ENCODE measurements around the gene MAGT1. TPM values are rescaled to one million over a fixed set of nuclear protein-coding genes. Genes with fewer than 3 reads are reported as not detected.

Gene MAGT1
- total and polyA plus RNA-seq, 2 experiments from 2014 or later, result 23.4 to 42.2 TPM

- Histone ChIP-seq H3K36me3 (ENCODE audit: insufficient read depth) (no peaks in the 10 kb centered on the region), H3K9me2 (ENCODE audit: insufficient read depth) (no peaks in the 10 kb centered on the region), H3K27me3 (ENCODE audit: insufficient read depth) (no peaks in the 10 kb centered on the region), H3K4me2 (no peak overlapping the region), H3K4me1 (ENCODE audit: insufficient read depth) (no peaks in the 10 kb centered on the region), H3K27ac (ENCODE audit: low read depth) (no peak overlapping the region), H3K4me3 (no peak overlapping the region), H4K20me1 (replicated peaks; ENCODE audit: insufficient read depth) (no peaks in the 10 kb centered on the region), H2AFZ (no peak overlapping the region), H3K79me2 (replicated peaks; ENCODE audit: insufficient read depth) (no peaks in the 10 kb centered on the region), H3F3A (replicated peaks; ENCODE audit: low read depth) (no peaks in the 10 kb centered on the region)
- ATAC-seq (no peak), DNase-seq (ENCODE audit: low spot score) (no peak)
- H3K27me3 Mint-ChIP-seq (ENCODE audit: insufficient read depth, low read depth, poor library complexity), result no peaks in the 10 kb centered on the region
- H3K4me1 Mint-ChIP-seq, result no peaks in the 10 kb centered on the region
- H3K27ac Mint-ChIP-seq, result no peak overlapping the region
- H3K9me3 Mint-ChIP-seq, result no peaks in the 10 kb centered on the region
- no peak overlapping the region for H3K4me3 Mint-ChIP-seq
- TF ChIP-seq STAT1 (IDR thresholded peaks at IDR 0.05; ENCODE audit: unreplicated experiment) (no peak), EZH2 (IDR thresholded peaks at IDR 0.05; ENCODE audit: low read depth, unreplicated experiment) (no peak), EZH2phosphoT487 (IDR thresholded peaks at IDR 0.05; ENCODE audit: unreplicated experiment) (no peak), POLR2AphosphoS5 (IDR thresholded peaks at IDR 0.05; ENCODE audit: low read depth) (no peak), ETS1 (IDR thresholded peaks at IDR 0.05) (no peak), NANOG (IDR thresholded peaks at IDR 0.05; ENCODE audit: borderline replicate concordance) (no peak), ZNF114 (CRISPR knock-in tag; IDR thresholded peaks at IDR 0.05) (no peak), CTCF (conservative IDR thresholded peaks at IDR 0.05; ENCODE audit: low read depth in 2 of 2) (no peak), ZNF462 (CRISPR knock-in tag; IDR thresholded peaks at IDR 0.05) (no peak), REST (IDR thresholded peaks at IDR 0.05; ENCODE audit: unreplicated experiment) (no peak), CREB1 (CRISPR knock-in tag; IDR thresholded peaks at IDR 0.05; ENCODE audit: low read depth) (no peak), ZNF331 (CRISPR knock-in tag; IDR thresholded peaks at IDR 0.05; ENCODE audit: low read depth) (no peak)
- no peaks in the 10 kb centered on the region for H3K36me3 Mint-ChIP-seq (ENCODE audit: low read depth)
These were observed 29.2 kb upstream of the MAGT1 start for GRCh38 chrX:77924320-77924859.

Data from GM23338 (cell line).